ENCODE data around the gene GLS.

DNA sequence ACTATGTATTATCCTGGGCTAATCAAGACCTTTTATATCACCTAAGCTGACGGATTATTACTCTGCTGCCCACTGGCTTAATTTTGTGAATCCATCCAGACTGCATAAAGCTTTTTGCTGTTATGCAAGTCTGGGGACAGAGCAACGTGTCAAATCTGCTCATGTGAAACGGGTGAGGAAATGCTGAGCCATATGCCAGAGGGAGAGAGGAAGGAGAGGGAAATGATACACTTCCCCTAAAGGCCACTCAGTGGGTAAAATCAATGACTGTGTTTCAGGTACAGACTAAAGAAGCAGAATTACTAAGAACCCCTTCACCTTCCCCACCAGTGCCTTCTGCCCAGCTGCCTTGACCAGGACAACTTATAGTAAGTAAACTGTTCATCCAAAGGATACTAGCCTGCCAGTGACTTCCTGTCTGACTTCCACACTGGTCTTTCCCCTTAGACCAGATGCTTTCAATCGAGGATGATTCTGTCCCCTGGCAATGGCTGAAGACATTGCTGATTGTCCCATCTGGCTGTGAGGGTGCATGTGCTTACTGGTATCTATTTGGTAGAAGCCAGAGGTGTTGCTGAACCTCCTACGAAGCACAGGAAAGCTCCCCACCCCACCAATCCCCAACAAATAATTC, 90.4 kb downstream of the GLS start:
- TF ChIP-seq POLR2A (IDR thresholded peaks at IDR 0.05), result no peak
- TF ChIP-seq, protein P1, sequence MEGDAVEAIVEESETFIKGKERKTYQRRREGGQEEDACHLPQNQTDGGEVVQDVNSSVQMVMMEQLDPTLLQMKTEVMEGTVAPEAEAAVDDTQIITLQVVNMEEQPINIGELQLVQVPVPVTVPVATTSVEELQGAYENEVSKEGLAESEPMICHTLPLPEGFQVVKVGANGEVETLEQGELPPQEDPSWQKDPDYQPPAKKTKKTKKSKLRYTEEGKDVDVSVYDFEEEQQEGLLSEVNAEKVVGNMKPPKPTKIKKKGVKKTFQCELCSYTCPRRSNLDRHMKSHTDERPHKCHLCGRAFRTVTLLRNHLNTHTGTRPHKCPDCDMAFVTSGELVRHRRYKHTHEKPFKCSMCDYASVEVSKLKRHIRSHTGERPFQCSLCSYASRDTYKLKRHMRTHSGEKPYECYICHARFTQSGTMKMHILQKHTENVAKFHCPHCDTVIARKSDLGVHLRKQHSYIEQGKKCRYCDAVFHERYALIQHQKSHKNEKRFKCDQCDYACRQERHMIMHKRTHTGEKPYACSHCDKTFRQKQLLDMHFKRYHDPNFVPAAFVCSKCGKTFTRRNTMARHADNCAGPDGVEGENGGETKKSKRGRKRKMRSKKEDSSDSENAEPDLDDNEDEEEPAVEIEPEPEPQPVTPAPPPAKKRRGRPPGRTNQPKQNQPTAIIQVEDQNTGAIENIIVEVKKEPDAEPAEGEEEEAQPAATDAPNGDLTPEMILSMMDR (IDR thresholded peaks at IDR 0.05), result no peak

Measured in vagina (tissue), 2 donors.